Measurements from ENCODE around the gene POLR2A. TPM values are rescaled to one million over a fixed set of nuclear protein-coding genes. Genes with fewer than 3 reads are reported as not detected.

POLR2A gene
- polyA plus RNA-seq, 2 of the 4 experiments (the other 2 are of a cell fraction), result 22.8 to 65.6 TPM

DNA sequence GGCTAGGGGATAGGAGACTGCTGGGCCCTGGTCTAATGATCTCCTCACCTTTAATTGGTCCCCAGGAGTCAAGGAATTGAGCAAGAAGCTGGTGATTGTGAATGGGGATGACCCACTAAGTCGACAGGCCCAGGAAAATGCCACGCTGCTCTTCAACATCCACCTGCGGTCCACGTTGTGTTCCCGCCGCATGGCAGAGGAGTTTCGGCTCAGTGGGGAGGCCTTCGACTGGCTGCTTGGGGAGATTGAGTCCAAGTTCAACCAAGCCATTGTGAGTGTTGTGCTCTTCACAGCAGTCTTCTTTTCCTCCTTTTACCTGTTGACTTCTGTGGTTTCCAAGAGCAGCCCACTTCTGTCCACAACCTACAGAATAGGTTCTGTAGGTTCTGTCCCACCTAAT is 19.4 kb downstream of the POLR2A start:
- TF ChIP-seq, protein P1, sequence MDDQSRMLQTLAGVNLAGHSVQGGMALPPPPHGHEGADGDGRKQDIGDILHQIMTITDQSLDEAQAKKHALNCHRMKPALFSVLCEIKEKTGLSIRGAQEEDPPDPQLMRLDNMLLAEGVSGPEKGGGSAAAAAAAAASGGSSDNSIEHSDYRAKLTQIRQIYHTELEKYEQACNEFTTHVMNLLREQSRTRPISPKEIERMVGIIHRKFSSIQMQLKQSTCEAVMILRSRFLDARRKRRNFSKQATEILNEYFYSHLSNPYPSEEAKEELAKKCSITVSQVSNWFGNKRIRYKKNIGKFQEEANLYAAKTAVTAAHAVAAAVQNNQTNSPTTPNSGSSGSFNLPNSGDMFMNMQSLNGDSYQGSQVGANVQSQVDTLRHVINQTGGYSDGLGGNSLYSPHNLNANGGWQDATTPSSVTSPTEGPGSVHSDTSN (IDR thresholded peaks at IDR 0.05), result no peak
- TF ChIP-seq FOXS1 (CRISPR knock-in tag; IDR thresholded peaks at IDR 0.05), result no peak
- TF ChIP-seq, protein P2, sequence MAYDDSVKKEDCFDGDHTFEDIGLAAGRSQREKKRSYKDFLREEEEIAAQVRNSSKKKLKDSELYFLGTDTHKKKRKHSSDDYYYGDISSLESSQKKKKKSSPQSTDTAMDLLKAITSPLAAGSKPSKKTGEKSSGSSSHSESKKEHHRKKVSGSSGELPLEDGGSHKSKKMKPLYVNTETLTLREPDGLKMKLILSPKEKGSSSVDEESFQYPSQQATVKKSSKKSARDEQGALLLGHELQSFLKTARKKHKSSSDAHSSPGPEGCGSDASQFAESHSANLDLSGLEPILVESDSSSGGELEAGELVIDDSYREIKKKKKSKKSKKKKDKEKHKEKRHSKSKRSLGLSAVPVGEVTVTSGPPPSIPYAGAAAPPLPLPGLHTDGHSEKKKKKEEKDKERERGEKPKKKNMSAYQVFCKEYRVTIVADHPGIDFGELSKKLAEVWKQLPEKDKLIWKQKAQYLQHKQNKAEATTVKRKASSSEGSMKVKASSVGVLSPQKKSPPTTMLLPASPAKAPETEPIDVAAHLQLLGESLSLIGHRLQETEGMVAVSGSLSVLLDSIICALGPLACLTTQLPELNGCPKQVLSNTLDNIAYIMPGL (CRISPR knock-in tag; IDR thresholded peaks at IDR 0.05; ENCODE audit: borderline replicate concordance), result no peak
- no peak for TF ChIP-seq NFE2L2 (conservative IDR thresholded peaks at IDR 0.05; ENCODE audit: low read length)
- TF ChIP-seq CBX2 (IDR thresholded peaks at IDR 0.05; ENCODE audit: borderline replicate concordance, low read depth), result no peak
- TF ChIP-seq, protein P3, sequence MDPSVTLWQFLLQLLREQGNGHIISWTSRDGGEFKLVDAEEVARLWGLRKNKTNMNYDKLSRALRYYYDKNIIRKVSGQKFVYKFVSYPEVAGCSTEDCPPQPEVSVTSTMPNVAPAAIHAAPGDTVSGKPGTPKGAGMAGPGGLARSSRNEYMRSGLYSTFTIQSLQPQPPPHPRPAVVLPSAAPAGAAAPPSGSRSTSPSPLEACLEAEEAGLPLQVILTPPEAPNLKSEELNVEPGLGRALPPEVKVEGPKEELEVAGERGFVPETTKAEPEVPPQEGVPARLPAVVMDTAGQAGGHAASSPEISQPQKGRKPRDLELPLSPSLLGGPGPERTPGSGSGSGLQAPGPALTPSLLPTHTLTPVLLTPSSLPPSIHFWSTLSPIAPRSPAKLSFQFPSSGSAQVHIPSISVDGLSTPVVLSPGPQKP (IDR thresholded peaks at IDR 0.05; ENCODE audit: low read depth, low read length), result no peak
- no peak for TF ChIP-seq ZNF302 (CRISPR knock-in tag; IDR thresholded peaks at IDR 0.05)
- TF ChIP-seq ZFP36 (IDR thresholded peaks at IDR 0.05; ENCODE audit: borderline replicate concordance, partially characterized antibody), result no peak
- TF ChIP-seq CEBPB (IDR thresholded peaks at IDR 0.05), result no peak
- TF ChIP-seq, protein P4, sequence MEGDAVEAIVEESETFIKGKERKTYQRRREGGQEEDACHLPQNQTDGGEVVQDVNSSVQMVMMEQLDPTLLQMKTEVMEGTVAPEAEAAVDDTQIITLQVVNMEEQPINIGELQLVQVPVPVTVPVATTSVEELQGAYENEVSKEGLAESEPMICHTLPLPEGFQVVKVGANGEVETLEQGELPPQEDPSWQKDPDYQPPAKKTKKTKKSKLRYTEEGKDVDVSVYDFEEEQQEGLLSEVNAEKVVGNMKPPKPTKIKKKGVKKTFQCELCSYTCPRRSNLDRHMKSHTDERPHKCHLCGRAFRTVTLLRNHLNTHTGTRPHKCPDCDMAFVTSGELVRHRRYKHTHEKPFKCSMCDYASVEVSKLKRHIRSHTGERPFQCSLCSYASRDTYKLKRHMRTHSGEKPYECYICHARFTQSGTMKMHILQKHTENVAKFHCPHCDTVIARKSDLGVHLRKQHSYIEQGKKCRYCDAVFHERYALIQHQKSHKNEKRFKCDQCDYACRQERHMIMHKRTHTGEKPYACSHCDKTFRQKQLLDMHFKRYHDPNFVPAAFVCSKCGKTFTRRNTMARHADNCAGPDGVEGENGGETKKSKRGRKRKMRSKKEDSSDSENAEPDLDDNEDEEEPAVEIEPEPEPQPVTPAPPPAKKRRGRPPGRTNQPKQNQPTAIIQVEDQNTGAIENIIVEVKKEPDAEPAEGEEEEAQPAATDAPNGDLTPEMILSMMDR (IDR thresholded peaks at IDR 0.05), result no peak
- TF ChIP-seq, protein P5, sequence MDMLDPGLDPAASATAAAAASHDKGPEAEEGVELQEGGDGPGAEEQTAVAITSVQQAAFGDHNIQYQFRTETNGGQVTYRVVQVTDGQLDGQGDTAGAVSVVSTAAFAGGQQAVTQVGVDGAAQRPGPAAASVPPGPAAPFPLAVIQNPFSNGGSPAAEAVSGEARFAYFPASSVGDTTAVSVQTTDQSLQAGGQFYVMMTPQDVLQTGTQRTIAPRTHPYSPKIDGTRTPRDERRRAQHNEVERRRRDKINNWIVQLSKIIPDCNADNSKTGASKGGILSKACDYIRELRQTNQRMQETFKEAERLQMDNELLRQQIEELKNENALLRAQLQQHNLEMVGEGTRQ (IDR thresholded peaks at IDR 0.05), result no peak
- no peak for TF ChIP-seq FOSB (CRISPR knock-in tag; IDR thresholded peaks at IDR 0.05)
- TF ChIP-seq EHMT2 (IDR thresholded peaks at IDR 0.05; ENCODE audit: low read depth), result no peak
- TF ChIP-seq RARB (CRISPR knock-in tag; IDR thresholded peaks at IDR 0.05), result no peak
- TF ChIP-seq, protein P6, sequence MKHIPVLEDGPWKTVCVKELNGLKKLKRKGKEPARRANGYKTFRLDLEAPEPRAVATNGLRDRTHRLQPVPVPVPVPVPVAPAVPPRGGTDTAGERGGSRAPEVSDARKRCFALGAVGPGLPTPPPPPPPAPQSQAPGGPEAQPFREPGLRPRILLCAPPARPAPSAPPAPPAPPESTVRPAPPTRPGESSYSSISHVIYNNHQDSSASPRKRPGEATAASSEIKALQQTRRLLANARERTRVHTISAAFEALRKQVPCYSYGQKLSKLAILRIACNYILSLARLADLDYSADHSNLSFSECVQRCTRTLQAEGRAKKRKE (CRISPR knock-in tag; IDR thresholded peaks at IDR 0.05; ENCODE audit: low read depth), result no peak
- TF ChIP-seq CBX8 (IDR thresholded peaks at IDR 0.05), result no peak
- TF ChIP-seq KDM5A (IDR thresholded peaks at IDR 0.05), result no peak
- 92% methylated on average over 8 of the region's 8 CpGs for WGBS (ENCODE audit: missing lambda C conversion rate)
- no peak overlapping the region for H3K4me3 ChIP-seq
- DNase-seq (ENCODE audit: low read depth in 1 of 2, low spot score in 1 of 2), result no peak
- H3K9me3 ChIP-seq, result no peaks in the 10 kb centered on the region
- FAIRE-seq, result no peak
- no peak overlapping the region for H3K4me2 ChIP-seq
- no peak overlapping the region for H3K27ac ChIP-seq
- ChIA-PET POLR2A (interaction anchor here (1.0 kb wide), 1 partner anchor 20 kb away, joined by 3 read pairs; the partner anchor contains the start of gene POLR2A), CTCF (interaction anchor here (0.7 to 7.4 kb wide), 9 partner anchors 9 to 159 kb away, joined by 3 to 72 read pairs (median 4); partner anchors contain the start of genes SENP3, TMEM95 and TNFSF13)
- ATAC-seq, result no peak
- H3K4me1 ChIP-seq, result no peaks in the 10 kb centered on the region

DNA sequence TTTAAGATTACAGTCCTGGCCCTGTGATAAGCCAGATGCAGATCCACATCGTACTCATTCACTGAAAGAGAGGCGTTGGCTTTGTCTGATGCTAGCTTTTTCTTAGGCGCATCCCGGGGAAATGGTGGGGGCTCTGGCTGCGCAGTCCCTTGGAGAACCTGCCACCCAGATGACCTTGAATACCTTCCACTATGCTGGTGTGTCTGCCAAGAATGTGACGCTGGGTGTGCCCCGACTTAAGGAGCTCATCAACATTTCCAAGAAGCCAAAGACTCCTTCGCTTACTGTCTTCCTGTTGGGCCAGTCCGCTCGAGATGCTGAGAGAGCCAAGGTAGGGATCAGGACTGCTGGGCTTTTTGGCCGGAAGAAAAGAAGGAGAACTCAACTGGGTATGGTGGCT is 24.0 kb downstream of the POLR2A start:
- ATAC-seq (no peak), DNase-seq (ENCODE audit: low read depth in 1 of 2, low spot score in 1 of 2) (no peak), FAIRE-seq (no peak)
- WGBS (ENCODE audit: missing lambda C conversion rate), result 90% methylated on average over 11 of the region's 11 CpGs
- ChIA-PET POLR2A (interaction anchor here (1.4 kb wide), 1 partner anchor 24 kb away, joined by 9 read pairs; the partner anchor contains the start of gene POLR2A), CTCF (interaction anchor here (0.9 to 3.6 kb wide), 12 partner anchors 7 to 162 kb away, joined by 3 to 37 read pairs (median 4); partner anchors contain the start of gene SENP3)
- H3K9me3 ChIP-seq, result no peaks in the 10 kb centered on the region
- no peaks in the 10 kb centered on the region for H3K4me1 ChIP-seq
- H3K27ac ChIP-seq, result no peak overlapping the region
- TF ChIP-seq MAFK (IDR thresholded peaks at IDR 0.05; ENCODE audit: partially characterized antibody), result no peak
- TF ChIP-seq, protein P6 (CRISPR knock-in tag; IDR thresholded peaks at IDR 0.05; ENCODE audit: low read depth), result no peak
- no peak overlapping the region for H3K4me3 ChIP-seq
- H3K4me2 ChIP-seq, result no peak overlapping the region

Data from A549 (cell line).